HFF-Myc (cell line): Measurements from ENCODE around the gene SIDT2.

Experiments
- DNase-seq: peaks from one replicate; pipeline ENCODE4 v3.0.0-alpha.2; 2011; ENCODE audit warnings: low read depth; ENCODE audit errors: extremely low read depth
- H3K4me3 ChIP-seq: replicated peaks from 2 replicates; pipeline ENCODE4 v1.5.1; 2011; ENCODE audit warnings: low read depth, mild to moderate bottlenecking, control low read depth, low read length
- CTCF ChIP-seq: IDR thresholded peaks from 2 replicates; pipeline ENCODE4 v1.5.1; 2012; ENCODE audit warnings: mild to moderate bottlenecking, low read depth, low read length, control low read depth; ENCODE audit errors: missing control alignments

SIDT2 gene

GRCh38 chr11:117199916-117200812 is 21.6 kb downstream of the SIDT2 start:
- no peak for TF ChIP-seq CTCF
- peak overlapping the region; percentile 36 for H3K4me3 ChIP-seq
- no peak for DNase-seq

GRCh38 chr11:117200813-117201657 is 22.5 kb downstream of the SIDT2 start:
- no peak for TF ChIP-seq CTCF
- DNase-seq, result no peak
- peak overlapping the region; percentile 36; the same call in 1 of the 2 replicates for H3K4me3 ChIP-seq

- H3K4me3 ChIP-seq, result no peak overlapping the region
- TF ChIP-seq CTCF, result no peak
- DNase-seq, result no peak
Observed at GRCh38 chr11:117201658-117202305, 23.2 kb downstream of the SIDT2 start.

GRCh38 chr11:117202386-117203068 is 24.0 kb downstream of the SIDT2 start:
- no peak for DNase-seq
- no peak overlapping the region for H3K4me3 ChIP-seq
- no peak for TF ChIP-seq CTCF

GRCh38 chr11:117203069-117203407 is 24.5 kb downstream of the SIDT2 start:
- no peak overlapping the region for H3K4me3 ChIP-seq
- no peak for TF ChIP-seq CTCF
- DNase-seq, result no peak
